T-helper 1 cell (primary cell): ENCODE results near the gene CCDC24.
A peak's percentile ranks its signal among the peaks of the same experiment; 100 is the strongest.

ENCODE experiments used
- DNase-seq, 5 donors: peaks; one replicate each; pipeline ENCODE4 v3.0.0-alpha.2; 2012 to 2020

CCDC24 gene

GRCh38 chr1:43963890-43964289 is 27.5 kb upstream of the CCDC24 start:
- DNase-seq = no peak

- DNase-seq = no peak
Observed at GRCh38 chr1:43965316-43965715, 26.1 kb upstream of the CCDC24 start.

- DNase-seq = no peak
Observed at GRCh38 chr1:43968348-43968948, 23.0 kb upstream of the CCDC24 start.

- DNase-seq = no peak
Observed at GRCh38 chr1:43969416-43969745, 22.0 kb upstream of the CCDC24 start.

- peak; percentile 89 to 96 (median 94) for DNase-seq
Observed at GRCh38 chr1:43969746-43970466, 21.5 kb upstream of the CCDC24 start, which contains the start of gene DPH2. DPH2 (plus strand) TSS chr1:43970010; CDS start chr1:43970176, 166 bp downstream.

- DNase-seq = no peak
Observed at GRCh38 chr1:43970502-43970901, 20.9 kb upstream of the CCDC24 start.

GRCh38 chr1:43970911-43971310 is 20.5 kb upstream of the CCDC24 start:
- no peak for DNase-seq

- DNase-seq = no peak
Observed at GRCh38 chr1:43971336-43971980, 19.9 kb upstream of the CCDC24 start.

- peak in 1 of 5 donors; percentile 7 for DNase-seq
Observed at GRCh38 chr1:43973981-43974442, 17.4 kb upstream of the CCDC24 start.

GRCh38 chr1:43974443-43975248 is 16.8 kb upstream of the CCDC24 start, which contains the start of gene ATP6V0B:
ATP6V0B (plus strand) TSS chr1:43974960; CDS start chr1:43975041, 81 bp downstream.
- DNase-seq = peak; percentile 83 to 93 (median 92)

GRCh38 chr1:43975249-43975961 is 16.0 kb upstream of the CCDC24 start:
- DNase-seq = peak in 2 of 5 donors; percentile 29 to 48

GRCh38 chr1:43976045-43976444 is 15.4 kb upstream of the CCDC24 start:
- DNase-seq = no peak

GRCh38 chr1:43976890-43977289 is 14.5 kb upstream of the CCDC24 start:
- no peak for DNase-seq

- DNase-seq = no peak
Observed at GRCh38 chr1:43977376-43978263, 13.8 kb upstream of the CCDC24 start.

- DNase-seq = no peak
Observed at GRCh38 chr1:43978264-43978550, 13.2 kb upstream of the CCDC24 start.

- peak in 1 of 5 donors; percentile 35 for DNase-seq
Observed at GRCh38 chr1:43978551-43979260, 12.7 kb upstream of the CCDC24 start, which contains the start of gene B4GALT2. B4GALT2 (plus strand) TSS chr1:43979210; CDS start chr1:43981161, 1,951 bp downstream.

GRCh38 chr1:43979261-43979527 is 12.2 kb upstream of the CCDC24 start:
- DNase-seq = no peak

- DNase-seq = no peak
Observed at GRCh38 chr1:43979528-43980254, 11.7 kb upstream of the CCDC24 start.

GRCh38 chr1:43980255-43981134 is 10.9 kb upstream of the CCDC24 start:
- DNase-seq = no peak
